Measurements from ENCODE around the gene ASPM.

ASPM gene

GRCh38 chr1:197150336-197151005 is 4.0 kb upstream of the ASPM start:
- in situ Hi-C loops (cut with HindIII; ENCODE audit: low pct_ligation_motif_present, low pct_unique_long_range_greater_than_20kb, low sequenced_read_pairs) = no loop called here

GRCh38 chr1:197149340-197149739 is 2.9 kb upstream of the ASPM start:
- in situ Hi-C loops (cut with HindIII; ENCODE audit: low pct_ligation_motif_present, low pct_unique_long_range_greater_than_20kb, low sequenced_read_pairs) = no loop called here
- no peak for DNase-seq

More at GRCh38 chr1:197150336-197151005, 4.0 kb upstream of the ASPM start:
- DNase-seq = no peak

GRCh38 chr1:197145446-197146024 is 934 bp downstream of the ASPM start:
- in situ Hi-C loops (cut with HindIII; ENCODE audit: low pct_ligation_motif_present, low pct_unique_long_range_greater_than_20kb, low sequenced_read_pairs) = no loop called here
- DNase-seq = peak; percentile 29

- in situ Hi-C loops (cut with HindIII; ENCODE audit: low pct_ligation_motif_present, low pct_unique_long_range_greater_than_20kb, low sequenced_read_pairs) = no loop called here
These were observed 1.7 kb downstream of the ASPM start for GRCh38 chr1:197144570-197145325.

GRCh38 chr1:197143276-197143675 is 3.2 kb downstream of the ASPM start:
- in situ Hi-C loops (cut with HindIII; ENCODE audit: low pct_ligation_motif_present, low pct_unique_long_range_greater_than_20kb, low sequenced_read_pairs) = no loop called here
- no peak for DNase-seq

More at GRCh38 chr1:197144570-197145325, 1.7 kb downstream of the ASPM start:
- peak; percentile 77 for DNase-seq

GRCh38 chr1:197141575-197141974 is 4.9 kb downstream of the ASPM start:
- in situ Hi-C loops (cut with HindIII; ENCODE audit: low pct_ligation_motif_present, low pct_unique_long_range_greater_than_20kb, low sequenced_read_pairs) = no loop called here
- DNase-seq = no peak

- DNase-seq = no peak
- in situ Hi-C loops (cut with HindIII; ENCODE audit: low pct_ligation_motif_present, low pct_unique_long_range_greater_than_20kb, low sequenced_read_pairs) = no loop called here
These were observed 6.3 kb downstream of the ASPM start for GRCh38 chr1:197140121-197140520.

GRCh38 chr1:197139169-197139568 is 7.3 kb downstream of the ASPM start:
- in situ Hi-C loops (cut with HindIII; ENCODE audit: low pct_ligation_motif_present, low pct_unique_long_range_greater_than_20kb, low sequenced_read_pairs) = no loop called here
- DNase-seq = no peak

- no peak for DNase-seq
- in situ Hi-C loops (cut with HindIII; ENCODE audit: low pct_ligation_motif_present, low pct_unique_long_range_greater_than_20kb, low sequenced_read_pairs) = no loop called here
These were observed 9.1 kb downstream of the ASPM start for GRCh38 chr1:197137322-197137721.

GRCh38 chr1:197130677-197131304 is 15.7 kb downstream of the ASPM start:
- peak; percentile 73 for DNase-seq
- in situ Hi-C loops (cut with HindIII; ENCODE audit: low pct_ligation_motif_present, low pct_unique_long_range_greater_than_20kb, low sequenced_read_pairs) = no loop called here

- in situ Hi-C loops (cut with HindIII; ENCODE audit: low pct_ligation_motif_present, low pct_unique_long_range_greater_than_20kb, low sequenced_read_pairs) = no loop called here
These were observed 16.8 kb downstream of the ASPM start for GRCh38 chr1:197129698-197130097.

GRCh38 chr1:197127246-197127912 is 19.1 kb downstream of the ASPM start:
- DNase-seq = no peak
- in situ Hi-C loops (cut with HindIII; ENCODE audit: low pct_ligation_motif_present, low pct_unique_long_range_greater_than_20kb, low sequenced_read_pairs) = no loop called here

More at GRCh38 chr1:197129698-197130097, 16.8 kb downstream of the ASPM start:
- DNase-seq = no peak

- in situ Hi-C loops (cut with HindIII; ENCODE audit: low pct_ligation_motif_present, low pct_unique_long_range_greater_than_20kb, low sequenced_read_pairs) = no loop called here
- no peak for DNase-seq
These were observed 19.8 kb downstream of the ASPM start for GRCh38 chr1:197126691-197127090.

- DNase-seq = no peak
- in situ Hi-C loops (cut with HindIII; ENCODE audit: low pct_ligation_motif_present, low pct_unique_long_range_greater_than_20kb, low sequenced_read_pairs) = no loop called here
These were observed 22.1 kb downstream of the ASPM start for GRCh38 chr1:197124376-197124775.

- in situ Hi-C loops (cut with HindIII; ENCODE audit: low pct_ligation_motif_present, low pct_unique_long_range_greater_than_20kb, low sequenced_read_pairs) = no loop called here
- DNase-seq = no peak
These were observed 30.3 kb downstream of the ASPM start for GRCh38 chr1:197116156-197116555.

GRCh38 chr1:197106869-197107268 is 39.6 kb downstream of the ASPM start:
- DNase-seq = no peak
- in situ Hi-C loops (cut with HindIII; ENCODE audit: low pct_ligation_motif_present, low pct_unique_long_range_greater_than_20kb, low sequenced_read_pairs) = no loop called here

- in situ Hi-C loops (cut with HindIII; ENCODE audit: low pct_ligation_motif_present, low pct_unique_long_range_greater_than_20kb, low sequenced_read_pairs) = no loop called here
- DNase-seq = no peak
These were observed 43.2 kb downstream of the ASPM start for GRCh38 chr1:197103300-197103699.

- no peak for DNase-seq
- in situ Hi-C loops (cut with HindIII; ENCODE audit: low pct_ligation_motif_present, low pct_unique_long_range_greater_than_20kb, low sequenced_read_pairs) = no loop called here
These were observed 44.5 kb downstream of the ASPM start for GRCh38 chr1:197101978-197102377.

- no peak for DNase-seq
- in situ Hi-C loops (cut with HindIII; ENCODE audit: low pct_ligation_motif_present, low pct_unique_long_range_greater_than_20kb, low sequenced_read_pairs) = no loop called here
These were observed 45.8 kb downstream of the ASPM start for GRCh38 chr1:197100677-197101076.
